ENCODE measurements around the gene SPATA2. TPM values are rescaled to one million over a fixed set of nuclear protein-coding genes. Genes with fewer than 3 reads are reported as not detected.

Gene SPATA2
- total and polyA plus RNA-seq, 7 donors = 2.1 to 12.5 (median 4.7) TPM

DNA sequence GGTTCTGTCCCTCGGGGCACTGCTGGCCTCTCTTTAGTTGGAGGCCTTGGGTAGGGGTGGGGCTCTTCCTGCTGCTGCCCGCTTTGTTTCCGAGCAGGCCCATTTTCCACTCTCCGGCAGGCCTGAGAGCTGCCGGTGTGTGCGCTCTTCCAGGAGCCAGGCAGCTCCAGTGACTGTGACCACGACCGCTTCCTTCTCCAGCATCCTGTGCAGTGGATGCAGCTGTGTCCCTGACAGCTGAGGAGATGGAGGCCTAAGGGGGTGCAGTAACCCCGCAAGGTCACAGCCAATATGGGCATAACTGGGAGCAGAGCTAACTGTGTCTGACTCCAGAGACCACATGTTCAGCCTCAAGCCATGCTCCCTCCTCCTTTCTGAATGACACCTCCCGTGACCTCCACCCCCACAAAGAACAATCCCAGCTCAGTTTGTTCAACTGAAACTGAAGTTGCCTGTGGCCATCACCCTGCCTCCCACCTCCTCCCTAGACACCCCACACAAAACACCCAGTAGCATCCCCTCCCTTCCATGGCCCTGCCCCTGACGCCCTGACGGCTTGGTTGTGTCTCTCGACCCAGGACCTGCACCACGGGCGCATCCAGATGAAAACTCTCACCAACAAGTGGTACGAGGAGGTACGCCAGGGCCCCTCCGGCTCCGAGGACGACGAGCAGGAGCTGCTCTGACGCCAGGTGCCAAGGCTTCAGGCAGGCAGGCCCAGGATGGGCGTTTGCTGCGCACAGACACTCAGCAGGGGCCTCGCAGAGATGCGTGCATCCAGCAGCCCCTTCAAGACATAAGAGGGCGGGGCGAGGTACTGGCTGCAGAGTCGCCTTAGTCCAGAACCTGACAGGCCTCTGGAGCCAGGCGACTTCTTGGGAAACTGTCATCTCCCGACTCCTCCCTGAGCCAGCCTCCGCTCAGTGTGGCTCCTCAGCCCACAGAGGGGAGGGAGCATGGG is 27.8 kb downstream of the SPATA2 start:
- H3K4me3 ChIP-seq = no peak overlapping the region
- WGBS, 2 donors = 88 to 91% methylated on average over 32 of the region's 32 CpGs
- intact Hi-C loops (cut with DNase I) = loop anchor here (5.0 kb wide), 1 partner anchor 275 kb away; no protein-coding TSS in a partner anchor
- no peaks in the 10 kb centered on the region for H3K27me3 ChIP-seq
- H3K4me1 ChIP-seq = peaks cover 0 to 35% (median 18%) of the 10 kb centered on the region in 4 donors
- H3K36me3 ChIP-seq = peaks cover 9 to 33% (median 12%) of the 10 kb centered on the region in 4 donors
- H3K9me3 ChIP-seq = no peaks in the 10 kb centered on the region
- H3K27ac ChIP-seq = peak overlapping the region; percentile 24 to 56 (median 43)
- TF ChIP-seq POLR2A (IDR thresholded peaks at IDR 0.05) (no peak), EP300 (IDR thresholded peaks at IDR 0.05) (no peak), POLR2AphosphoS5 (IDR thresholded peaks at IDR 0.05) (no peak)
- TF ChIP-seq, protein P1, sequence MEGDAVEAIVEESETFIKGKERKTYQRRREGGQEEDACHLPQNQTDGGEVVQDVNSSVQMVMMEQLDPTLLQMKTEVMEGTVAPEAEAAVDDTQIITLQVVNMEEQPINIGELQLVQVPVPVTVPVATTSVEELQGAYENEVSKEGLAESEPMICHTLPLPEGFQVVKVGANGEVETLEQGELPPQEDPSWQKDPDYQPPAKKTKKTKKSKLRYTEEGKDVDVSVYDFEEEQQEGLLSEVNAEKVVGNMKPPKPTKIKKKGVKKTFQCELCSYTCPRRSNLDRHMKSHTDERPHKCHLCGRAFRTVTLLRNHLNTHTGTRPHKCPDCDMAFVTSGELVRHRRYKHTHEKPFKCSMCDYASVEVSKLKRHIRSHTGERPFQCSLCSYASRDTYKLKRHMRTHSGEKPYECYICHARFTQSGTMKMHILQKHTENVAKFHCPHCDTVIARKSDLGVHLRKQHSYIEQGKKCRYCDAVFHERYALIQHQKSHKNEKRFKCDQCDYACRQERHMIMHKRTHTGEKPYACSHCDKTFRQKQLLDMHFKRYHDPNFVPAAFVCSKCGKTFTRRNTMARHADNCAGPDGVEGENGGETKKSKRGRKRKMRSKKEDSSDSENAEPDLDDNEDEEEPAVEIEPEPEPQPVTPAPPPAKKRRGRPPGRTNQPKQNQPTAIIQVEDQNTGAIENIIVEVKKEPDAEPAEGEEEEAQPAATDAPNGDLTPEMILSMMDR (IDR thresholded peaks at IDR 0.05) = no peak
- DNase-seq = peak; percentile 63

DNA sequence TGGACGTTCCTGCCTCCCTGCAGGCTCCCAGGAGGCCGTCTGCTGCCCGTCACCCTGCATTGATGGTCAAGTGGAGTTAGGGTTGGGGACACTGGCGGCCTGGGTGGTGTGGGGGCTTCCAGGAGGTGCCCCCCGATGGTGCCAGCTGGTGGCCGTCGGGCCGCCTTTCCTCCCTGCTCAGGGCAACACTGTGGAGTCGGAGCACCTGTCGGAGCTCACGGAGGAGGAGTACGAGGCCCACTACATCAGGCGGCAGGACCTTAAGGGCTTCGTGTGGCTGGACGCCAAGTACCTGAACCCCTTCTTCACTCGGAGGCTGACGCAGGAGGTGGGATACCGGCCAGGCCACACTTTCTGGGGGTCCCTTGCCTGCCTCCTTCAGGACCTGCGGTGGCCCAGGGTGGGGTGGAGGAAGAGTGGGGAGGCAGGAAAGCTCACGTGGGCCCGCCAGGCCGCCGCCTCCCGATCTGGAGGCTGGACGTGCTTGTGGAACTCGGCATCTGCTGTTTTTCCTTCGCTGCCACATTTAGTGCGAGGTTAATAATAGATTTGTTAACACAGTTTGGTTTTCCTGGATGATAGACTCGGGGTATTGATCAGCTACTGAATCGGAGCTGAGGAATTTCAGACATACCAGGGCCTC is 28.6 kb downstream of the SPATA2 start:
- Histone ChIP-seq H3K27ac (peak overlapping the region; percentile 24 to 56 (median 43)), H3K9me3 (no peaks in the 10 kb centered on the region), H3K4me1 (peaks cover 0 to 28% (median 18%) of the 10 kb centered on the region in 4 donors), H3K27me3 (no peaks in the 10 kb centered on the region), H3K36me3 (peaks cover 9 to 42% (median 12%) of the 10 kb centered on the region in 4 donors), H3K4me3 (no peak overlapping the region)
- no peak for TF ChIP-seq POLR2AphosphoS5 (IDR thresholded peaks at IDR 0.05)
- TF ChIP-seq EP300 (IDR thresholded peaks at IDR 0.05) = no peak
- TF ChIP-seq POLR2A (IDR thresholded peaks at IDR 0.05) = no peak
- TF ChIP-seq, protein P1 (IDR thresholded peaks at IDR 0.05) = no peak
- 87 to 89% methylated on average over 30 of the region's 30 CpGs for WGBS, 2 donors
- intact Hi-C loops (cut with DNase I) = loop anchor here (5.0 kb wide), 1 partner anchor 274 kb away; no protein-coding TSS in a partner anchor
- peak; percentile 63 for DNase-seq

DNA sequence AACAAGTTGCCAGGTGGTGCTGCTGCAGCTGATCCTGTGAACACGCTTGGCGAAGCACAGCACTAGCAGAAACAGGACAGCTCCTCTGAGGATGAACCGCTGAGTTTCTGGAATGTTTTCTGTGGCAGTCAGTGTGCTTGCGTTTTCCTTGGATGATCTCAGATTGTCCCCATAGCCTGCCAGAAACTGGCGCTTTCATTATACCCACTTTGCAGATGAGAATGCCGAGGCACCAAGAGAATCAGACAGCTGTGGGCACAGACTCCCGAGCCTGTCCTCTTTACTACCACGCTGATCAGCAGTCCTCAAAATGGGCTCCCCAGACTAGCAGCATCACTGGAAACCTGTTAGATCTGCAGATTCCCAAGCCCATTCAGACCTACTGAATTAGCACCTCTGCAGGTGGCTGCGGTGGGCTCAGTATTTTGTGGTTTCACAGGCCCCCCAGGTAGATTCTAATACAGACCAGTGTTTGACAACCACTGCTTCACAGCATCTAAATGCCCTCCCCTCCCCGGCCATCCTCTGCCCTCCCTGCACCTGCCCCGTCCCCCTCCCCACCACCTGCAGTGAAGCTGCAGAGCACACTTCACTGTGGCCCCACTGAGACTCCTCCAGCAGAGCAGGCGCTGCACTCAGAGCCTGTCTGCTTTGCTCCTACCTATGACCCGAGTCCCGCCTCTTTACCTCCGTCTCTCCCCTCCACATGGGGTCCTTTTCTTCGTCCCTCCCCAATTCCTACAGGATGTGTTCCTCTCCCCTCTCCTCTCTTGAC is 29.6 kb downstream of the SPATA2 start:
- WGBS, 2 donors = 92 to 95% methylated on average over 16 of the region's 16 CpGs
- H3K27me3 ChIP-seq = no peaks in the 10 kb centered on the region
- no peak overlapping the region for H3K27ac ChIP-seq
- intact Hi-C loops (cut with DNase I) = loop anchor here (5.0 kb wide), 1 partner anchor 273 kb away; no protein-coding TSS in a partner anchor
- peaks cover 9 to 51% (median 12%) of the 10 kb centered on the region in 4 donors for H3K36me3 ChIP-seq
- H3K4me1 ChIP-seq = peaks cover 0 to 25% (median 14%) of the 10 kb centered on the region in 4 donors
- H3K4me3 ChIP-seq = no peak overlapping the region
- no peaks in the 10 kb centered on the region for H3K9me3 ChIP-seq
- DNase-seq = peak; percentile 38
- TF ChIP-seq, protein P1 (IDR thresholded peaks at IDR 0.05) = no peak
- no peak for TF ChIP-seq POLR2A (IDR thresholded peaks at IDR 0.05)
- TF ChIP-seq POLR2AphosphoS5 (IDR thresholded peaks at IDR 0.05) = no peak
- TF ChIP-seq EP300 (IDR thresholded peaks at IDR 0.05) = no peak

DNA sequence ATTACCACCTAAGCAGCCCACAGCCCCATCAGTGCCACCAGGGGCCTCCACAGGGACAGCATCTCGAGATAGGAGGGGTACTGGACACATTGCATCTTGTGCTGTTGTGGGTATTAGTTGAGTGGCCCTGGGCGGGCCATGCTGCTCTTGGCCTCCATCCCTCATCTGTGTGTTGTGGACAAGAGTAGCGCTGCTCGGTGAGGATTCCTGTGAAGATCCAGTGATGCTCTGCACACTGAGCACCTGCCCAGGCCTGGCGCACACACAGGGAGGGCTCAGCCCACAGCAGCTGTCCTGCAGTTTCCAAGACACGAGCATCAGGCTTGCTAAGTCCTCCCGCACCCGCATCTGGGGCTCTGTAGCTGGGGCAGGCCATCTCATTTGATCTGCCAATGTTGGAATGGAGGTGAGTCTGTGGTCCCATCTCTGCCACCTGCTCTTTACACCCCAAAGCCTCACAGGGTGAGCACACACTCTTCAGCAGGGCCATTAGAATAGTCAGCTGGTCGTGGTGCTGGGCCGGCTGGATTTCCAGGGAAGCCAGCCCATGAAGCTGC is 32.0 kb downstream of the SPATA2 start:
- whole genome bisulfite sequencing, 2 donors = 94 to 97% methylated on average over 10 of the region's 10 CpGs
- TF ChIP-seq POLR2A (IDR thresholded peaks at IDR 0.05) (no peak), EP300 (IDR thresholded peaks at IDR 0.05) (no peak), POLR2AphosphoS5 (IDR thresholded peaks at IDR 0.05) (no peak)
- TF ChIP-seq, protein P1 (IDR thresholded peaks at IDR 0.05) = no peak
- H3K27ac ChIP-seq = no peak overlapping the region
- H3K4me1 ChIP-seq = peaks cover 0 to 15% (median 7%) of the 10 kb centered on the region in 4 donors
- no peak overlapping the region for H3K4me3 ChIP-seq
- intact Hi-C loops (cut with DNase I) = no loop called here
- no peaks in the 10 kb centered on the region for H3K27me3 ChIP-seq
- H3K36me3 ChIP-seq = peaks cover 11 to 62% (median 13%) of the 10 kb centered on the region in 4 donors
- no peak for DNase-seq
- H3K9me3 ChIP-seq = no peaks in the 10 kb centered on the region
